Lower leg skin (tissue), 4 donors: ENCODE results near the gene ZCCHC7. TPM values are rescaled to one million over a fixed set of nuclear protein-coding genes. Genes with fewer than 3 reads are reported as not detected.

Experiments used
- DNase-seq, 2 donors: peaks; one replicate each; pipeline ENCODE4 v3.0.0-alpha.2; 2019; ENCODE audit warnings: low spot score in 2 of 2
- H3K4me3 ChIP-seq: fragments of 200-600 bp; sonication (generic); 2 replicates; pipeline ENCODE4 v1.5.1; 2017; ENCODE audit warnings: mild to moderate bottlenecking, low read depth; ENCODE audit not compliant: poor library complexity, severe bottlenecking
- POLR2A ChIP-seq, 2 donors: fragments of 450-650 bp; IDR thresholded peaks; one replicate each; pipeline ENCODE4 v1.6.1; 2016 to 2017; ENCODE audit warnings: antibody characterized with exemption in 2 of 2, mild to moderate bottlenecking in 1 of 2, moderate library complexity in 1 of 2
- WGBS, 2 donors: methylation state at CpG; one replicate each; pipeline ENCODE4 v1.1.5; 2018; 5-methylcytosine and 5-hydroxymethylcytosine counted together
- intact Hi-C: fragments of 100-400 bp; cut with DNase I; formaldehyde crosslinking; loops from one replicate; pipeline ENCODE4 v1.15.0; 2023; ENCODE audit warnings: low total_unique reads
- total RNA-seq, 4 donors: library from RNA; depleted of rRNA; stranded (reverse); fragments of >200 nt; gene quantifications; one replicate each; pipeline ENCODE4 v1.1.0, GENCODE V29; 2016
- TF ChIP-seq, protein P1 (sequence below), 3 donors: fragments of 450-650 bp; IDR thresholded peaks; one replicate each; pipeline ENCODE4 v1.5.1; 2016; ENCODE audit warnings: antibody characterized with exemption in 3 of 3, mild to moderate bottlenecking in 3 of 3, moderate library complexity in 2 of 3

The ZCCHC7 gene
- total RNA-seq, 4 donors from 2014 or later, result 12.2 to 17.6 (median 15.7) TPM

DNA sequence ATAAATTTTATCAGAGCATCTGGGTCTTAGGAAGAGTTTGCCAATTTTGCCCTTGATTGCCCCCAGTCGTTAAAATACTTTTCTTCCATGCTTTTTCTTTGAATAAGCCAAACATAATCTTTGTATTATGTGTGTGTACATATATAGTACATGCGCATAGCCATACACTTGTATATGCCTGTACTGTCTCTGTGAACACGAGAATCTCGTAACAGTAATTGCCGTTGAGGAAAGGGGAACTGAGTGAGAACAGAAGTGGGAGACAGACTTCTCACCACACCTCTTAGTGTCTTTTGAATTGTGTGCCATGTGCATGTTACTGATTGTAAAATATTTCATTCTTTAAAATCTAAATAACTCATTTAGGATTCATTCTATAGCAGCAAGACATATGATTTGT lies 222.5 kb downstream of the ZCCHC7 start:
- TF ChIP-seq POLR2A (IDR thresholded peaks at IDR 0.05), result no peak
- TF ChIP-seq, protein P1, sequence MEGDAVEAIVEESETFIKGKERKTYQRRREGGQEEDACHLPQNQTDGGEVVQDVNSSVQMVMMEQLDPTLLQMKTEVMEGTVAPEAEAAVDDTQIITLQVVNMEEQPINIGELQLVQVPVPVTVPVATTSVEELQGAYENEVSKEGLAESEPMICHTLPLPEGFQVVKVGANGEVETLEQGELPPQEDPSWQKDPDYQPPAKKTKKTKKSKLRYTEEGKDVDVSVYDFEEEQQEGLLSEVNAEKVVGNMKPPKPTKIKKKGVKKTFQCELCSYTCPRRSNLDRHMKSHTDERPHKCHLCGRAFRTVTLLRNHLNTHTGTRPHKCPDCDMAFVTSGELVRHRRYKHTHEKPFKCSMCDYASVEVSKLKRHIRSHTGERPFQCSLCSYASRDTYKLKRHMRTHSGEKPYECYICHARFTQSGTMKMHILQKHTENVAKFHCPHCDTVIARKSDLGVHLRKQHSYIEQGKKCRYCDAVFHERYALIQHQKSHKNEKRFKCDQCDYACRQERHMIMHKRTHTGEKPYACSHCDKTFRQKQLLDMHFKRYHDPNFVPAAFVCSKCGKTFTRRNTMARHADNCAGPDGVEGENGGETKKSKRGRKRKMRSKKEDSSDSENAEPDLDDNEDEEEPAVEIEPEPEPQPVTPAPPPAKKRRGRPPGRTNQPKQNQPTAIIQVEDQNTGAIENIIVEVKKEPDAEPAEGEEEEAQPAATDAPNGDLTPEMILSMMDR (IDR thresholded peaks at IDR 0.05), result no peak
- DNase-seq, result no peak
- no peak overlapping the region for H3K4me3 ChIP-seq
- 76 to 92% methylated on average over 5 of the region's 5 CpGs for WGBS, 2 donors
- intact Hi-C loops, result no loop called here

GRCh38 chr9:37343724-37344123 lies 223.3 kb downstream of the ZCCHC7 start:
- intact Hi-C loops, result no loop called here
- no peak overlapping the region for H3K4me3 ChIP-seq
- TF ChIP-seq, protein P1 (IDR thresholded peaks at IDR 0.05), result no peak
- no peak for TF ChIP-seq POLR2A (IDR thresholded peaks at IDR 0.05)
- no peak for DNase-seq
- WGBS, 2 donors, result 94 to 100% methylated on average over 1 of the region's 1 CpG

GRCh38 chr9:37345038-37345437 lies 224.7 kb downstream of the ZCCHC7 start:
- H3K4me3 ChIP-seq, result no peak overlapping the region
- DNase-seq, result no peak
- TF ChIP-seq POLR2A (IDR thresholded peaks at IDR 0.05), result no peak
- TF ChIP-seq, protein P1 (IDR thresholded peaks at IDR 0.05), result no peak
- WGBS, 2 donors, result 95 to 96% methylated on average over 3 of the region's 3 CpGs
- intact Hi-C loops, result no loop called here

GRCh38 chr9:37348917-37349316 lies 228.5 kb downstream of the ZCCHC7 start:
- no peak overlapping the region for H3K4me3 ChIP-seq
- 76 to 86% methylated on average over 3 of the region's 3 CpGs for WGBS, 2 donors
- intact Hi-C loops, result no loop called here
- TF ChIP-seq POLR2A (IDR thresholded peaks at IDR 0.05), result no peak
- TF ChIP-seq, protein P1 (IDR thresholded peaks at IDR 0.05), result no peak
- DNase-seq, result no peak

DNA sequence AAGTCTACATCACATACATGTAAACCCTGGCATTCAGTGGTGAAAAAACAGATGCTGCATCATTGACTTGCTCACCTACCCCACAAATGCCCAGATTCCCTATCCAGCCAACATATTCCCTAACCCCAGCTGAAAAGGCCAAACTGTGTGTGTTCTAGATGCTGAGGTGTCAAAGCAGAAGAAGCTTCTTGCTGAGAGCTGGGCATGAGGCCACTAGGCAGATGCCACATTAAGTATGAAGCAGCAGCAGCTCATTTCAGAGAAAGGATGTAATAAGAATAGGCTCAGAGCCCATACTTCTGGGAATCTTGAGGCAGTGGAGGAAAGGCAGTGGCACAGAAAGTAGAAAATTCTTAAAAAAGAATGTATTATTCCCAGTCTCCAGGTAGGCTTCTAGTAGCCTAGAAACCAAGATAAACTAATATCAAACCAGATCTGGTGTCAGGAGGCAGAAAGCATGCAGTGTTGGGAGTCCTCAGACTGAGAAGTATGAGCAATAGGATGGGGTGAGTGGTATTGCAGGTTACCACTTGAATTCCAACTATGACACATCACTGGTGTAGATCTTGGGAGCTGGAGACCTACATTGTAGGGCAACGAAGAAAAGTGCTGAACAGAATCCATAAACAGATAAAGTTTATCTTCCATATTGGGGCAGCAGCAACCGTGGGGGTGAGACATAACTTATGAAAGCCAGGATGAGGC lies 230.3 kb downstream of the ZCCHC7 start:
- TF ChIP-seq, protein P1 (IDR thresholded peaks at IDR 0.05), result no peak
- TF ChIP-seq POLR2A (IDR thresholded peaks at IDR 0.05), result no peak
- intact Hi-C loops, result no loop called here
- no peak overlapping the region for H3K4me3 ChIP-seq
- WGBS, 2 donors, result 65 to 88% methylated on average over 2 of the region's 2 CpGs
- DNase-seq, result no peak

DNA sequence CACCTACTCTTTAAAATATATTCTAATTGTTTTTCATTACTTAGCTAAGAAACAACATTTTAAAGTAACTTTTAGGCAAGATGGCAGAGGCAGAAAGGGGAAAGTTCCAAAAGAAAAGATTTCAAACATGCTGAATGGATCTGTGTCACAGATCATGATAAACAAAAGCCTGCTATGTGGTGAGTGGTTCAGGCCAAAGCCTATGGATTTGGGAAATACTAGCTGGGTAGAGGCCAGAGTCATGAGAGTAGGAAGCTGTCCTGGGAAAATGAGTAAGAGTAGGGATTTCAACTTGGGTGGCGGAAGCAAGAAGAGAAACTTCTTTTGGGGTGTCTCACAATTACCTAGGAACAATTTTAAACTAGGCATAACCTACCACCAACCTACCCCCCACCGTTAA lies 233.4 kb downstream of the ZCCHC7 start:
- WGBS, 2 donors, result 97 to 98% methylated on average over 2 of the region's 2 CpGs
- intact Hi-C loops, result no loop called here
- TF ChIP-seq, protein P1 (IDR thresholded peaks at IDR 0.05), result no peak
- no peak for TF ChIP-seq POLR2A (IDR thresholded peaks at IDR 0.05)
- DNase-seq, result no peak
- H3K4me3 ChIP-seq, result no peak overlapping the region
